Activated naive CD4-positive, alpha-beta T cell treated with anti-CD3 and anti-CD28 coated beads, Interleukin-2, amount 50 U/mL, for 24 hours (primary cell): Measurements from ENCODE around the gene COL28A1.
"Not testable (repeated sequence)": the region's sequence is repeated elsewhere in the genome, so short reads cannot be mapped to it uniquely, and the experiment has no call there.

ENCODE experiments used
- H3K27ac Mint-ChIP-seq: one replicate; pipeline ENCODE4 v1.8.0; 2021; ENCODE audit warnings: mild to moderate bottlenecking, mixed read lengths
- H3K27me3 Mint-ChIP-seq: one replicate; pipeline ENCODE4 v1.8.0; 2021; ENCODE audit warnings: mixed read lengths
- H3K36me3 Mint-ChIP-seq: one replicate; pipeline ENCODE4 v1.8.0; 2021; ENCODE audit warnings: mixed read lengths
- H3K4me1 Mint-ChIP-seq: one replicate; pipeline ENCODE4 v1.8.0; 2021; ENCODE audit warnings: mixed read lengths
- H3K4me3 Mint-ChIP-seq: one replicate; pipeline ENCODE4 v1.8.0; 2021; ENCODE audit warnings: mild to moderate bottlenecking, mixed read lengths
- H3K9me3 Mint-ChIP-seq: one replicate; pipeline ENCODE4 v1.8.0; 2021; ENCODE audit warnings: mixed read lengths

COL28A1 gene

DNA sequence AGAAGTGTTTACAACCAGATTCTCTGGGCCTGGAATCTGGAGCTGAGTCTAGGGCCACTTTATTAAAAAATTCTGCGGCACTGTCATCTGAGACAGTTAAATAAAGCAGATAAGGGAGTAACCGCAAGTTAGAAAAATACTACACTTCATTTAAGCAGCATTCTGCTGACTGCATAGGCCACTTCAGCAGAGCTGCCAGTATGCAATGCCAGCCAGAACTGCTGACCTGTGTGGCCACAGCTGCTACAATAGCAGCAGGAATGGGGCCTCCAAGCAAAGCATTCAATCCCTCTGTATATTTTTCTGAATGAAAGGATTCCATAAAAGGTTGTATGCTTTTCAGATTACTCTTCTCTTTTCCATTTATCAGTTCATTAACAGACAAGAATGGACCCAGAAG is 136.0 kb downstream of the COL28A1 start:
- H3K4me1 Mint-ChIP-seq: no peaks in the 10 kb centered on the region
- H3K27me3 Mint-ChIP-seq: no peaks in the 10 kb centered on the region
- H3K9me3 Mint-ChIP-seq: no peaks in the 10 kb centered on the region
- H3K27ac Mint-ChIP-seq: no peak overlapping the region
- no peaks in the 10 kb centered on the region for H3K36me3 Mint-ChIP-seq
- no peak overlapping the region for H3K4me3 Mint-ChIP-seq

DNA sequence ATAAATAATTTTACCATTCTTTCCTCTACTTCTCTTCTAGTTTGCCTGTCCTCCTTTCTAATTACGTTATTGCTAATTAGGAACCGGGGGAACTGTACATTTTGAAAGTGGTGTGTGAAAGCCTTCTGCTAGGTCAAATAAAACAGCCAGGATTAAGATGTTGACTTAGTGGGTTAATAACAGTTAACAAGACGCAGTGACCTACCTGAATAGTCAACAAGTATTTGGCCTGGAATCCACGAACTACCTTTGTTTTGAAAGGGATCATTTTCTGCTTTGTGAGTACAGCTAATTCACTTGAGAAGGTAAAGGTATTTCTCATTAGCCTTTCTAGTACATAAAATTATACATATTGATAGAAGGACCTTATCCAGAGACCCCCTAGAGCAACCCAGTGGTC is 139.9 kb downstream of the COL28A1 start:
- Mint-ChIP-seq H3K36me3 (peaks cover 3% of the 10 kb centered on the region), H3K27me3 (no peaks in the 10 kb centered on the region), H3K4me1 (no peaks in the 10 kb centered on the region), H3K9me3 (peaks cover 12% of the 10 kb centered on the region), H3K27ac (no peak overlapping the region), H3K4me3 (no peak overlapping the region)

DNA sequence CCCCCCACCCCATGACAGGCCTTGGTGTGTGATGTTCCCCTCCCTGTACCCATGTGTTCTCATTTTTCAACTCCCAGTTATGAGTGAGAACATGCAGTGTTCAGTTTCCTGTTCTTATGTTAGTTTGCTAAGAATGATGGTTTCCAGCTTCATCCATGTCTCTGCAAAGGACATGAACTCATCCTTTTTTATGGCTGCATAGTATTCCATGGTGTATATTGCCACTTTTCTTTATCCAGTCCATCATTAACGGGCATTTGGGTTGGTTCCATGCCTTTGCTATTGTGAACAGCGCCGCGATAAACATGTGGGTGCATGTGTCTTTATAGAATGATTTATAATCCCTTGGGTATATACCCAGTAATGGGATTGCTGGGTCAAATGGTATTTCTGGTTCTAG is 147.5 kb downstream of the COL28A1 start:
- H3K27ac Mint-ChIP-seq, H3K4me3 Mint-ChIP-seq, H3K36me3 Mint-ChIP-seq, H3K4me1 Mint-ChIP-seq, H3K27me3 Mint-ChIP-seq: not testable (repeated sequence)
- H3K9me3 Mint-ChIP-seq: peaks cover 15% of the 10 kb centered on the region

DNA sequence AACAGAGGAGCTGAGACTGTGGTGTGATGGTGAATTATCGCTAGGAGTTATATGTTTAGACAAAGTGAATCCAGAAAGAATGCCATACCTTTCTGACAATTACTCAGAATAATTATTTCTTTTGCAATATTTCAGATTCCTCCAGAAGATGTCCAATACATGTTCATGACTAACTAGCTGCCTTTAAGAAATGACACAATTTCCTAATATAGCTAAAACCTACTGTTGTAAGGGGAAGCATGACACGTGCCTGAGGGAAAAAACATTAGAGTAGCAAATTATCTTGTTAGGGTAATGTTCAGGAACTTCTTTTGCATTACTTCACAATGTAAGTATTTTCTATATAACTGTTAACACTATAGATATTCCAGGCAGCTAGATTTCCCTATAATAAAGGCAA is 150.3 kb downstream of the COL28A1 start:
- Mint-ChIP-seq H3K4me1 (no peaks in the 10 kb centered on the region), H3K4me3 (no peak overlapping the region), H3K36me3 (no peaks in the 10 kb centered on the region), H3K27me3 (no peaks in the 10 kb centered on the region), H3K9me3 (no peaks in the 10 kb centered on the region), H3K27ac (no peak overlapping the region)

DNA sequence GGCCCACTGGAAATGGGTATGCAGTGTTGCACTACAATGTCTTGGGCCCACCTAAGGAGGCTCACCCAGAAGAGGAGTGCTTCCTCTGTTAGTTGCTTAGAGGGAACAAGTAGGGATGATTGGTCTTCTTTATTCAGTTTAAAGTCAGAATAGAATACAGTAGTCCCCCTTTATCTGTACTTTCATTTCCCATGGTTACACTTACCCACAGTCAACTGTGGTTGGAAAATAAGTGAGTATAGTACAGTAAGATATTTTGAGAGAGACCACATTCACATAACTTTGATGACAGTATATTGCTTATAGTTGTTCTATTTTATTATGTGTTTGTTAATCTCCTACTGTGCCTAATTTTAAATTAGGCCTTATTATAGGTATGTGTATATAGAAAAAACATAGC is 151.4 kb downstream of the COL28A1 start:
- H3K4me3 Mint-ChIP-seq: no peak overlapping the region
- no peak overlapping the region for H3K27ac Mint-ChIP-seq
- H3K4me1 Mint-ChIP-seq: no peaks in the 10 kb centered on the region
- no peaks in the 10 kb centered on the region for H3K27me3 Mint-ChIP-seq
- no peaks in the 10 kb centered on the region for H3K36me3 Mint-ChIP-seq
- no peaks in the 10 kb centered on the region for H3K9me3 Mint-ChIP-seq

DNA sequence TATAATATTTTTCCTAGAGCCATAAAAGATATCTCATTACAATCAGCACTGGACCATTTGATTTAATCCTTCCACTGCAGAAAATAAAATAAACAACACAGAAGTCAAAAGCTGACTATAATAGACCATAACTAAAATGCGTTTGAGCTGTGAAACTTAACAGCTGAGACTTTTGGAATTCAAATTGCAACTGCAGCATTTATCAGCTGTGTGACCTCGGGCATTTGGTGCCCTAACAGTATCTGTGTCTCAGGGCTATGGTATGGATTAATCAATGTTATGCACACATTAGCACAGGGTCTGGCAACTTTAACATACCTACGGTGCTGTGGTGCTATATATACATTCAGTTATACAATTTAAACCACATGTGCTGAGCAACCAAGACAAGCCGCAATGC is 160.1 kb downstream of the COL28A1 start:
- Mint-ChIP-seq H3K27ac (no peak overlapping the region), H3K4me1 (peaks cover 3% of the 10 kb centered on the region), H3K4me3 (no peak overlapping the region), H3K36me3 (peaks cover 2% of the 10 kb centered on the region), H3K9me3 (no peaks in the 10 kb centered on the region), H3K27me3 (no peaks in the 10 kb centered on the region)

DNA sequence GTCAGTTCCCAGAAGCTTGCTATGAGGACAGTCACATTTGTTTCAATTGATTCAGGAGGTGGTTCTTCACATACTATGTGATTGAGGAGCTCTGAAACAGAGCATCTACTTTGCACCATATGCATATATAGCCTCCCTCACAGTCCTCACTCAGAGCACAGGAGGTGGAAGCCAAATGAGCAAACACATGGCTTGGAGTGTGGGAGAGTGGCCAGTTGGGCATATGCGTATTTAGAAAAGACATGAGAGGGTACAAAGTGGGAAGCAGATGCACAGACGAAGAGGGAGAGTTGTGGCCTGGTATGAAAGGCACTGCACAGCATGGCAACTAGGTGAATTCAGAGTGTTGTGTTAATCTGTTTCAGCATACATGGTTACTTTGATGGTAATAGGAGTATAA is 165.6 kb downstream of the COL28A1 start:
- no peaks in the 10 kb centered on the region for H3K36me3 Mint-ChIP-seq
- H3K27ac Mint-ChIP-seq: no peak overlapping the region
- H3K4me1 Mint-ChIP-seq: peaks cover 3% of the 10 kb centered on the region
- H3K4me3 Mint-ChIP-seq: no peak overlapping the region
- no peaks in the 10 kb centered on the region for H3K27me3 Mint-ChIP-seq
- no peaks in the 10 kb centered on the region for H3K9me3 Mint-ChIP-seq

DNA sequence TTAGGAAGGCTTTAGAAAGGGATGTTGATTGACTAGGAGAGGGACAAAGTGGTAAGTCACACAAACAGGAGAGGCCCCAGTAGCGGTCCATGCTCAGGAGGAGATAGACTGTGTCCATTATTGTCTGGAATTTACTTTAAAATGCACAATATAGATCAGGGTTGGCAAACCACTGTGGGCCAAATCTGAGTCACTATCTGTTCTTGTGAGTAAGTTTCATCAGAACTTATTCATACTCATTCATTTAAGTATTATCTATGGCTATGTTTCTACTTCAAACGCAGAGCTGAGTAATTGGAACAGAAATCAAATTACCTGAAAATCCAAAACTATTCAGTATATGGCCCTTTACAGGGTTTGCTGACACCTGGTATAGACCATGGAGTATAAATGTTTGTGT is 166.5 kb downstream of the COL28A1 start:
- Mint-ChIP-seq H3K4me3 (no peak overlapping the region), H3K4me1 (no peaks in the 10 kb centered on the region), H3K9me3 (no peaks in the 10 kb centered on the region), H3K27ac (no peak overlapping the region), H3K27me3 (no peaks in the 10 kb centered on the region), H3K36me3 (no peaks in the 10 kb centered on the region)

DNA sequence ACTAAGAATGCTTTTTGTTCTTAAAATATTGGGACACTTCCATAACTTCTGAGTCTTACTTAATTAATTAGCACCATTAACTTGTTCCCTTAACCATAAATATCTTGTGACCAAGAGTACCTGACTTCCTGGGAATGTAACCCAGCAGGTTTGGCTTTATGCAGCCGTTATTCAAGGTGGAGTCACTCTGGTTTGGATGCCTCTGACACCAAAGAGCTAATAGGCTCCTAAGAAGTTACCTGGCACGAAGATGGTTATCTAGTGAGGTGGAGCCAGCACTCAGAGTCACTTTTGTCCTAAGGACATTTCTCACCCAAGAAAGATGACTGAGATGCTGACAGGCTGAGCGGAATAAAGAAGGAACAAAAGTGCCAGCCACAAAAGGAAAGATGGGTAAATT is 181.0 kb downstream of the COL28A1 start:
- Mint-ChIP-seq H3K36me3 (peaks cover 4% of the 10 kb centered on the region), H3K4me1 (no peaks in the 10 kb centered on the region), H3K27me3 (peaks cover 2% of the 10 kb centered on the region), H3K4me3 (no peak overlapping the region), H3K27ac (no peak overlapping the region), H3K9me3 (no peaks in the 10 kb centered on the region)

DNA sequence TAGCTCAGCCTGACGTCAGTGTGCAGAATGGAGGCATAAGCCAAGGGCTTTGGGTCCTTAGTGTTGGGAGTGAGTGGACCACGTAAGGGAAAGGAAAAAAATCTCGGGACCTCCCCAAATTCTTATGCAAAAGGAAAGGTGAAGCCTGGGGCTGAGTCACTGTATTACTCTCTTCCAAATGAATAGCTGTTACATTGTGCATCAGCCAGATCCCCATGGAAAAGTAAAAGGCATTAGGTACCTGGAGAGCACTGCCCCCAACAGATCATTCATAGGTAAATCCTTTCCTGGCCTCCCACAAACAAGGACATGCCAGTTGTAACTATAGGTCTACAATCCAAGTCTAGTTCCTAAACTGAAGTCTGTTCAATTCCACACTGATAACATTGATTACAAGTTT is 182.8 kb downstream of the COL28A1 start:
- Mint-ChIP-seq H3K9me3 (no peaks in the 10 kb centered on the region), H3K27me3 (peaks cover 4% of the 10 kb centered on the region), H3K4me1 (no peaks in the 10 kb centered on the region), H3K36me3 (peaks cover 4% of the 10 kb centered on the region), H3K27ac (no peak overlapping the region), H3K4me3 (no peak overlapping the region)

DNA sequence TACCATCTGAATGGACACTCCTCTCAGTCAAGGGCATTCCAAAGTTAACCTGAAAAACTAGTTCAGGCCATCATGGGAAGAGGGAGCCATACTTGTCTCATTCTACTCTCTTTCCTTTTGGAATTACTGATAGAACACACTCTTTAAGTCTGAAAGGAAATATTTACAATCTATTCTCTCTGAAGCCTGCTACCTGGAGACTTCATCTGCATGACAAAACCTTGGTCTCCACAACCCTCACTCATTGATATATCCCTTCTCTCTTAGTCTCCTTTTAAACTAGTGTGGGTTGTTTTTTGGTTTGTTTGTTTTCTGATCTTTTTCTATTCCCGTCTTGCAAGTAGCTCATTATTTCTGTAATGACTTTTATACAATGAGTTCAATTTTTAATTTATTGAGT is 183.8 kb downstream of the COL28A1 start:
- no peak overlapping the region for H3K27ac Mint-ChIP-seq
- H3K36me3 Mint-ChIP-seq: peaks cover 4% of the 10 kb centered on the region
- no peaks in the 10 kb centered on the region for H3K4me1 Mint-ChIP-seq
- H3K9me3 Mint-ChIP-seq: no peaks in the 10 kb centered on the region
- peaks cover 5% of the 10 kb centered on the region for H3K27me3 Mint-ChIP-seq
- no peak overlapping the region for H3K4me3 Mint-ChIP-seq

DNA sequence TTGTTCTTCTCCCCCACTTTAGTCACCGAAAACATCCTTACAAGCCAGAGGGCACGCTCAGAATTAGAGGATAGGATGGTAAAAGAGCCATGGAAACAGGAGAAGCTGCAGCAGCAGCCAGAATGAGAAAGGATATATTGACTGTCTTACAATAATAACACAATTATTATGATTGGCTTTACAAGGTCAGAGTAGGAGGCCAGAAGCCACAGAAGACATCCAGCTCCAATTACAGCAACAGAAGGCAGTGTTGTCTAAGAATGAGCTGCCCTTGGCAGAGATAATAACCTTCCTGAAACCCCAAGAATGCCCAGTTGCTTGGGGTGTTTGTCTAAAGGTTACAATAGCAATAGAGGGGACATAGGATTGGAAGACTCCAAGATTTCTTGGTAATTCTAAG is 184.5 kb downstream of the COL28A1 start:
- Mint-ChIP-seq H3K27me3 (peaks cover 8% of the 10 kb centered on the region), H3K4me3 (no peak overlapping the region), H3K36me3 (peaks cover 4% of the 10 kb centered on the region)

DNA sequence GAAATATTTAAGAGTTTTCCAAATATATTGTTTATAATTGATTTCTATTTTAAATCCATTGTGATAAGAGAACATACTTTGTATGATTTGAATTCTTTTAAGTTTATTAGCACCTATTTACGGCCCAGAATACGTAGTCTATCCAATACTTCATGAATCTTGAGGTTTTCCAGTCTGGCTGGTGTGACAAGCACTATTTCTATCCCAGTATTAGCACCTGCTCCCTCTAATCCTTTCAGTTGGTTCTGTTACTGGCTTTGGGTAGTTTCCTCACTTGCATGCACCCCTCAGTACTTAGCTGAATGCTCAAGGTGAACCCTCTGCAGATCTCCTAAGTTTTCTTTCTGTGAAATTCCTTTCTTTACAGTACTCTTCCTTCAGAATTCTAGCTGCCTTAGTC is 186.5 kb downstream of the COL28A1 start:
- Mint-ChIP-seq H3K9me3 (no peaks in the 10 kb centered on the region), H3K4me3 (no peak overlapping the region), H3K36me3 (peaks cover 4% of the 10 kb centered on the region), H3K27ac (no peak overlapping the region), H3K4me1 (no peaks in the 10 kb centered on the region), H3K27me3 (peaks cover 10% of the 10 kb centered on the region)

More for the DNA sequence above, 184.5 kb downstream of the COL28A1 start:
- no peak overlapping the region for H3K27ac Mint-ChIP-seq
- H3K9me3 Mint-ChIP-seq: no peaks in the 10 kb centered on the region
- H3K4me1 Mint-ChIP-seq: no peaks in the 10 kb centered on the region

DNA sequence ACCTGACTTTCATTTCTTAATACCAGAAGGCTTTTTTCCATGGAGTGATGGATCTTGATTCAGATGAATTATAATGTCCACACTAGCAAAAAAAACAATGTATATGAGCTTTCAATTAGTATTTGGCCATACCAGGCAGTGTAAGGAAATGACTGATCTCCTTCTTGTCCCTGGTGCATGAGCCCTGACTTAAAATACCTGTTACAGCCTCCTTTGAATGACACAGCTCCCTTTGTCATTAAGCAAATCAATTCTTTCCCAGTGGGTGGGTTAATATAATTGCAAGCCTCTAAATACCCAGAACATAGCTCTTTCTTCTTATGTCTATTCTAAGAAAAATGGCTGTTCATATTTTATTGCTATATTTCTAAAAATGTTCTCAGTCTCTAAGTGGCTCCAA is 188.6 kb downstream of the COL28A1 start:
- H3K4me1 Mint-ChIP-seq: no peaks in the 10 kb centered on the region
- peaks cover 10% of the 10 kb centered on the region for H3K27me3 Mint-ChIP-seq
- H3K4me3 Mint-ChIP-seq: no peak overlapping the region
- H3K36me3 Mint-ChIP-seq: peaks cover 4% of the 10 kb centered on the region
- no peak overlapping the region for H3K27ac Mint-ChIP-seq
- H3K9me3 Mint-ChIP-seq: no peaks in the 10 kb centered on the region

DNA sequence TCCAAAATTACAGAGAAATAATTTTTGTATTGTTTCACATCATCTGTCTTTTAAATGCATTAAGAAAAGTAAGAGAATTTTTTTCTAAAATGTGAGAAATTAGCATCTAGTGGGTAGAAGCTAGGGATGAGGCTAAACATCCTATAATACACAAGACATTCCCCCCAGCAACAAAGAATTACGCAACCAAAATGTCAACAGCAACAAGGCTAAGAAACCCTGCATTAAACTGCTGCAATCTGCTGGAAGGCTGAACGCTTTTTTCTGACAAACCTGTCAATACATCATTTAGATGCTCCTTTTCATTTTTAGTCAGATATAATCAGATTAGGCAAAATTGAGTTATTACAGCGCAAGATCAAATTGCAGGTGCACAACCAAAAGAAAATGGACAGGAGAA is 191.1 kb downstream of the COL28A1 start:
- Mint-ChIP-seq H3K4me1 (no peaks in the 10 kb centered on the region), H3K27ac (no peak overlapping the region), H3K9me3 (no peaks in the 10 kb centered on the region), H3K4me3 (no peak overlapping the region), H3K36me3 (no peaks in the 10 kb centered on the region), H3K27me3 (peaks cover 8% of the 10 kb centered on the region)

DNA sequence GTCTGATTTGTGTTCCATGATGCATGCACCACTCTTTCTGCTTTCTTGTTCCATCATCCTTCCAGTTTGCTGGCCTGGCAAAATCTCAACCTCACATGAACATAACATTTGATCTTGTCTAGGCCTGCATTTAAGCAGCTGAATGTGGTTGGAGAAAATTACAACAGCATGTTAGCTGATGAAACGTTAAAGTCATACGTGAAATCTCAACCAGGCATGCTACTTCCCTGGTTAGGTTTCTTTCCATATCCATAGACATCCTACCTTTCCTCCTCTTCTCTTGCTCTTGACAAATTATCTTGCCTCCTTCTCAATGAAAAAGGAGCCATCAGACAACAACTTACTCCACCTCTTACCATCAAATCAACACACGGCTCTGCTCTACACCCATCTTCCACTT is 199.8 kb downstream of the COL28A1 start:
- peaks cover 7% of the 10 kb centered on the region for H3K9me3 Mint-ChIP-seq
- H3K4me3 Mint-ChIP-seq: no peak overlapping the region
- H3K4me1 Mint-ChIP-seq: peaks cover 5% of the 10 kb centered on the region
- H3K36me3 Mint-ChIP-seq: peaks cover 1% of the 10 kb centered on the region
- no peak overlapping the region for H3K27ac Mint-ChIP-seq
- peaks cover 1% of the 10 kb centered on the region for H3K27me3 Mint-ChIP-seq

DNA sequence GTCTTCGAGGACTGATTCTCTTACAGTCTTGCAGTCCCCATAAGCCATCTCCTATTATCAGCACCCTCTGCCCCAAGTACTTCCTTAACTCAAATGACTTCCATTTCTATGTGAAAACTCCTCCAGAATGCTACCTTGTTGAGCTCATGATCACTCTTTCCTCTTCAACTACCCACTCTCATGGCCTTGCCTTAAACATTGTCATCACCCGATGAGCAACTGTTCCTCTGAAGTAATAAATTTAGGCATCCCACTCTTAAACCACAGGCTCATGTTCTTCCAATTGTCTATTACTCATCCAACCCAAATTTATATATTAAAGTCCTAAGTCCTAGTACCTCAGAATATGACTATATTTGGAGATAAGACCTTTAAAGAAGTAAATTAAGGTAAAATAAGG is 200.5 kb downstream of the COL28A1 start:
- Mint-ChIP-seq H3K27ac (no peak overlapping the region), H3K4me3 (no peak overlapping the region), H3K4me1 (peaks cover 5% of the 10 kb centered on the region), H3K36me3 (peaks cover 1% of the 10 kb centered on the region), H3K27me3 (peaks cover 1% of the 10 kb centered on the region), H3K9me3 (peaks cover 7% of the 10 kb centered on the region)
